Heart right ventricle (tissue), 16 donors: Measurements from ENCODE around the gene ACMSD. TPM values are rescaled to one million over a fixed set of nuclear protein-coding genes. Genes with fewer than 3 reads are reported as not detected.

Source experiments
- ATAC-seq, 8 donors: fragments of 200-7000 bp; cut with Tn5 transposase; one replicate each; pipeline ENCODE4 v1.9.1; 2020; ENCODE audit warnings: mild to moderate bottlenecking in 8 of 8, moderate library complexity in 8 of 8, moderate number of reproducible peaks in 1 of 8
- DNase-seq, 2 donors: peaks; one replicate each; pipeline ENCODE4 v3.0.0-alpha.2; 2020
- H3K27ac ChIP-seq, 10 donors: fragments of 200-600 bp; sonication (generic) in 2 of 10; one replicate each; pipeline versions ENCODE4 v1.5.0 to v1.8.0; 2020 to 2022; ENCODE audit warnings: mild to moderate bottlenecking in 3 of 10
- H3K27me3 ChIP-seq, 7 donors: fragments of 200-600 bp; one replicate each; pipeline ENCODE4 v1.8.0; 2021 to 2022; ENCODE audit warnings: mild to moderate bottlenecking in 2 of 7
- H3K36me3 ChIP-seq, 9 donors: fragments of 200-600 bp; sonication (generic) in 1 of 9; one replicate each; pipeline versions ENCODE4 v1.5.0 to v1.8.0; 2020 to 2022; ENCODE audit warnings: mild to moderate bottlenecking in 2 of 9
- H3K4me1 ChIP-seq, 9 donors: fragments of 200-600 bp; sonication (generic) in 1 of 9; one replicate each; pipeline versions ENCODE4 v1.5.0 to v1.8.0; 2020 to 2022; ENCODE audit warnings: mild to moderate bottlenecking in 4 of 9
- H3K4me3 ChIP-seq, 10 donors: fragments of 200-600 bp; sonication (generic) in 2 of 10; one replicate each; pipeline versions ENCODE4 v1.5.0 to v1.8.0; 2020 to 2022; ENCODE audit warnings: mild to moderate bottlenecking in 7 of 10, moderate library complexity in 2 of 10
- H3K9me3 ChIP-seq, 11 donors: fragments of 200-600 bp in 10 of 11; sonication (generic) in 2 of 11; one replicate each; pipeline versions ENCODE4 v1.5.0 to v1.8.0; 2013 to 2022; ENCODE audit warnings: mild to moderate bottlenecking in 2 of 11, control low read depth in 1 of 11, moderate library complexity in 1 of 11
- CTCF ChIP-seq, 9 donors: fragments of 200-600 bp; sonication (generic) in 2 of 9; IDR thresholded peaks; one replicate each; pipeline versions ENCODE4 v1.5.0 to v1.8.0; 2021 to 2022; ENCODE audit warnings: antibody characterized with exemption in 9 of 9, mild to moderate bottlenecking in 5 of 9, moderate library complexity in 1 of 9
- WGBS, 2 donors: extraction: QIAGEN DNeasy Blood & Tissue Kit; methylation state at CpG; one replicate each; pipeline ENCODE4 v1.1.7; 2013; ENCODE audit warnings: inconsistent platforms in 1 of 2; 5-methylcytosine and 5-hydroxymethylcytosine counted together
- intact Hi-C, 10 donors: fragments of 100-400 bp; cut with DNase I; formaldehyde crosslinking; loops; one replicate each; pipeline versions ENCODE4 v1.11.1 to v1.14.2; 2022
- long read RNA-seq, 3 donors: library from polyadenylated mRNA; unstranded; transcript quantifications; one replicate each; pipeline ENCODE4 v2.0.0, GENCODE V29; 2020 to 2021
- polyA plus RNA-seq, 2 donors: library from polyadenylated mRNA; stranded (reverse); fragments of 200-250 nt; gene quantifications; one replicate each; pipeline ENCODE4 v1.2.3, GENCODE V29; 2013
- total RNA-seq, 10 donors: library from RNA; stranded (reverse); fragmentation: NEBNext Ultra II Directional in 3 of 10; extraction: Animal tissue kit (Norgen Biotek cat#: 25700) in 3 of 10; gene quantifications; one replicate each; pipeline versions ENCODE4 v1.2.1 to v1.2.4, GENCODE V29; 2021 to 2023
- donor health status: Arrhythmogenic right ventricular cardiomyopathy.
- donor health status: ischemic (EF 13 %, LVEDD 7.1; RV severe dilation, severe dysfunction).
- donor health status: healthy with polysubstance abuse.
- donor health status: DM: no; HTN: yes; CAD: no.
- donor health status: DM: no; HTN: no; CAD: no.
- donor health status: ischemic (EF 25% LVEDD 6.9; RV normal size, moderate dysfunction).
- donor health status: ischemic (EF 25% LVEDD 5.7; RV mildly dilated, moderate dysfunction).
- donor health status: healthy.
- donor health status: DM: yes; HTN: yes; CAD: no.
- donor health status: Ischemic cardiomyopathy.
- donor health status: ischemic (EF 35%, LVEDD 5.7; RV mildly dilated, moderate dysfunction).
- donor health status: nonischemic (EF 11% LVEDD 7.7; RV severe dilation, severe dysfunction).
- donor health status: DM: yes; HTN: yes; CAD: no.
- donor health status: PGD.
- donor health status: ischemic (EF 29% LVEDD 5.4; RV normal size, mild dysfunction).
- donor health status: nonischemic (EF 23%, LVEDD 6.1; RV moderate dilation, normal function).

The ACMSD gene
- total RNA-seq = not detected
- polyA plus RNA-seq = not detected
- long read RNA-seq, donor 1, partial matches to known transcripts = 0 of 1 reads
- long read RNA-seq, donor 1, other reads (novel, unspliced or antisense) = 1 of 1 reads
- long read RNA-seq, donor 2 = 0 reads
- long read RNA-seq, donor 3 = 0 reads

- Histone ChIP-seq H3K27me3 (peaks cover 0 to 5% (median 0%) of the 10 kb centered on the region in 7 donors), H3K4me3 (no peak within 1 kb of the TSS), H3K27ac (no peak within 1 kb of the TSS), H3K9me3 (peaks cover 0 to 29% (median 13%) of the 10 kb centered on the region in 11 donors), H3K36me3 (no peaks in the 10 kb centered on the region), H3K4me1 (no peaks in the 10 kb centered on the region)
- intact Hi-C loops = no loop called here
- TF ChIP-seq CTCF (IDR thresholded peaks at IDR 0.05) = no peak
- ATAC-seq = no peak
- no peak for DNase-seq
Measured at GRCh38 chr2:134838143-134838620, at the start of gene ACMSD. Gene ACMSD, plus strand, starts transcription at chr2:134838616. Its CDS starts 67 bp downstream, at chr2:134838683.

GRCh38 chr2:134790487-134790886 is 47.9 kb upstream of the ACMSD start:
- H3K27me3 ChIP-seq = peaks cover 0 to 4% (median 0%) of the 10 kb centered on the region in 7 donors
- no peaks in the 10 kb centered on the region for H3K36me3 ChIP-seq
- ATAC-seq = no peak
- peaks cover 0 to 4% (median 0%) of the 10 kb centered on the region in 9 donors for H3K4me1 ChIP-seq
- intact Hi-C loops = no loop called here
- TF ChIP-seq CTCF (IDR thresholded peaks at IDR 0.05) = no peak
- DNase-seq = no peak
- peaks cover 0 to 8% (median 0%) of the 10 kb centered on the region in 11 donors for H3K9me3 ChIP-seq
- H3K4me3 ChIP-seq = no peak overlapping the region
- no peak overlapping the region for H3K27ac ChIP-seq
- WGBS, 2 donors = 89 to 92% methylated on average over 3 of the region's 3 CpGs

GRCh38 chr2:134791616-134792015 is 46.8 kb upstream of the ACMSD start:
- no peaks in the 10 kb centered on the region for H3K4me1 ChIP-seq
- H3K9me3 ChIP-seq = peaks cover 0 to 1% (median 0%) of the 10 kb centered on the region in 11 donors
- ATAC-seq (no peak), DNase-seq (no peak)
- no peak overlapping the region for H3K27ac ChIP-seq
- 76 to 87% methylated on average over 3 of the region's 3 CpGs for WGBS, 2 donors
- no peak overlapping the region for H3K4me3 ChIP-seq
- intact Hi-C loops = no loop called here
- H3K36me3 ChIP-seq = no peaks in the 10 kb centered on the region
- no peak for TF ChIP-seq CTCF (IDR thresholded peaks at IDR 0.05)
- peaks cover 0 to 4% (median 0%) of the 10 kb centered on the region in 7 donors for H3K27me3 ChIP-seq

- H3K4me3 ChIP-seq = no peak overlapping the region
- H3K27me3 ChIP-seq = peaks cover 0 to 4% (median 0%) of the 10 kb centered on the region in 7 donors
- no peak for TF ChIP-seq CTCF (IDR thresholded peaks at IDR 0.05)
- no peaks in the 10 kb centered on the region for H3K4me1 ChIP-seq
- DNase-seq (no peak), ATAC-seq (no peak)
- WGBS, 2 donors = 81 to 90% methylated on average over 4 of the region's 4 CpGs
- intact Hi-C loops = no loop called here
- no peaks in the 10 kb centered on the region for H3K36me3 ChIP-seq
- no peak overlapping the region for H3K27ac ChIP-seq
- H3K9me3 ChIP-seq = no peaks in the 10 kb centered on the region
Measured at GRCh38 chr2:134792186-134792585, 46.2 kb upstream of the ACMSD start.
